ENCODE results near the gene DCTN1. TPM values are rescaled to one million over a fixed set of nuclear protein-coding genes. Genes with fewer than 3 reads are reported as not detected.

The DCTN1 gene
- total RNA-seq, 4 donors from 2014 or later: 109 to 134 (median 122) TPM

GRCh38 chr2:74399785-74400184 lies 19.7 kb upstream of the DCTN1 start:
- Histone ChIP-seq H3K27ac (no peak overlapping the region), H3K27me3 (no peaks in the 10 kb centered on the region), H3K9me3 (no peaks in the 10 kb centered on the region), H3K4me3 (no peak overlapping the region), H3K36me3 (no peaks in the 10 kb centered on the region), H3K4me1 (no peaks in the 10 kb centered on the region)
- in situ Hi-C loops (cut with MboI; ENCODE audit: low pct_ligation_motif_present in 1 of 4, low pct_unique_long_range_greater_than_20kb in 1 of 4, low sequenced_read_pairs in 3 of 4) (no loop called here), intact Hi-C loops (cut with DNase I; ENCODE audit: low total_unique reads) (no loop called here)
- no peak for DNase-seq
- TF ChIP-seq CTCF (IDR thresholded peaks at IDR 0.05) (peak; percentile 41 to 65 (median 49)), EP300 (IDR thresholded peaks at IDR 0.05; ENCODE audit: low read depth) (no peak), POLR2A (IDR thresholded peaks at IDR 0.05) (no peak), POLR2AphosphoS5 (IDR thresholded peaks at IDR 0.05) (no peak)

DNA sequence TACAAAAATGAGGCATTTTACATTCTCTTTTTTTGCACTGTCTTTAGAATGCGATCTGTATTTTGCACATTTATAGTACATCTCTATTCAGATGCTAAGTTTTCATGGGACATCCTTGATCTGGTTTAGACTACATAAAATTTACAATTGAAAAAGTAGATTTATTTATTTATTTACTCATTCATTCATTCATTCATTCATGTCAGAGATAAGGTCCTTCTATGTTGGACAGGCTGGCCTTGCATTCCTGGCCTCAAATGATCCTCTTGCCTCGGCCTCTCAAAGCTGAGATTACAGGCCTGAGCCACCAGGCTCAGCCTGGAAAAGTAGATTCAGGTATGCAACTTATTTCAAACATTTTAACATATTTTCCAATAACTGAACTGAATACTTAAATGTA lies 16.0 kb upstream of the DCTN1 start:
- TF ChIP-seq POLR2AphosphoS5 (IDR thresholded peaks at IDR 0.05): no peak
- 80 to 94% methylated on average over 2 of the region's 2 CpGs for WGBS, 2 donors (ENCODE audit: low coverage in 1 of 2)
- Histone ChIP-seq H3K9me3 (no peaks in the 10 kb centered on the region), H3K4me3 (no peak overlapping the region), H3K27me3 (no peaks in the 10 kb centered on the region), H3K36me3 (no peaks in the 10 kb centered on the region), H3K4me1 (peaks cover 0 to 6% (median under 1%) of the 10 kb centered on the region in 4 donors), H3K27ac (no peak overlapping the region)
- intact Hi-C loops (cut with DNase I; ENCODE audit: low total_unique reads) (no loop called here), in situ Hi-C loops (cut with MboI; ENCODE audit: low pct_ligation_motif_present in 1 of 4, low pct_unique_long_range_greater_than_20kb in 1 of 4, low sequenced_read_pairs in 3 of 4) (no loop called here)
- DNase-seq: no peak

DNA sequence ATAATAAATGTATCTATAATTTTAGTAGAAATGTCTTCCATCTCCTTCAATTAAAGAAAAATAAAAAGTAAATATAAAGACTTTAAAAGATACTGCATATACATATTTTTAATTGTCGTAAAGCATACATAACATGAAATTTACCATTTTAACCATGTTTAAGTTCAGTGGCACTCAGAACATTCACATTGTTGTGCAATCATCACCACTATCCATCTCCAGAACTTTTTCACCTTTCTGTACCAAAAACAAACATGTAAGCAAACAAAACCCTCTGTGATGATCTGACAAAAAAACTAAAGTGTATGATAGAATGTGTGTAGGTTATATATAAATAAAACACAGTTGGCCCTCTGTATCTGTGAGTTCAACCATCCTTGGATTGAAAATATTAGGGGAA lies 13.4 kb upstream of the DCTN1 start:
- Histone ChIP-seq H3K4me1 (peaks cover 5 to 30% (median 19%) of the 10 kb centered on the region in 4 donors), H3K4me3 (no peak overlapping the region), H3K27ac (no peak overlapping the region), H3K27me3 (no peaks in the 10 kb centered on the region), H3K36me3 (no peaks in the 10 kb centered on the region), H3K9me3 (no peaks in the 10 kb centered on the region)
- 90% methylated on average over 1 of the region's 1 CpG for WGBS, 2 donors (ENCODE audit: low coverage in 1 of 2)
- DNase-seq: no peak
- in situ Hi-C loops (cut with MboI; ENCODE audit: low pct_ligation_motif_present in 1 of 4, low pct_unique_long_range_greater_than_20kb in 1 of 4, low sequenced_read_pairs in 3 of 4) (no loop called here), intact Hi-C loops (cut with DNase I; ENCODE audit: low total_unique reads) (no loop called here)
- TF ChIP-seq CTCF (IDR thresholded peaks at IDR 0.05) (no peak), POLR2AphosphoS5 (IDR thresholded peaks at IDR 0.05) (no peak), POLR2A (IDR thresholded peaks at IDR 0.05) (no peak), EP300 (IDR thresholded peaks at IDR 0.05; ENCODE audit: low read depth) (no peak)

- 62% methylated on average over 13 of the region's 13 CpGs for WGBS, 2 donors (ENCODE audit: low coverage in 1 of 2)
- Histone ChIP-seq H3K36me3 (no peaks in the 10 kb centered on the region), H3K27ac (peak overlapping the region in 1 of 4 donors; percentile 94), H3K4me3 (peak overlapping the region in 2 of 4 donors; percentile 97), H3K4me1 (peaks cover 5 to 34% (median 19%) of the 10 kb centered on the region in 4 donors), H3K9me3 (no peaks in the 10 kb centered on the region), H3K27me3 (no peaks in the 10 kb centered on the region)
- TF ChIP-seq POLR2A (IDR thresholded peaks at IDR 0.05) (no peak), POLR2AphosphoS5 (IDR thresholded peaks at IDR 0.05) (no peak), CTCF (IDR thresholded peaks at IDR 0.05) (no peak), EP300 (IDR thresholded peaks at IDR 0.05; ENCODE audit: low read depth) (no peak)
- intact Hi-C loops (cut with DNase I; ENCODE audit: low total_unique reads): no loop called here
- no peak for DNase-seq
- in situ Hi-C loops (cut with MboI; ENCODE audit: low pct_ligation_motif_present in 1 of 4, low pct_unique_long_range_greater_than_20kb in 1 of 4, low sequenced_read_pairs in 3 of 4): no loop called here
These were observed 12.3 kb upstream of the DCTN1 start for GRCh38 chr2:74392449-74392743.
